ENCODE results near the gene RTBDN.

GRCh38 chr19:12872941-12873890, 38.8 kb upstream of the RTBDN start:
- TF ChIP-seq POLR2A (IDR thresholded peaks at IDR 0.05) (no peak), CTCF (IDR thresholded peaks at IDR 0.05) (no peak)
